HG02973 (cell line): Measurements from ENCODE around the gene FBXL14.
A peak's percentile ranks its signal among the peaks of the same experiment; 100 is the strongest.
"Not testable (repeated sequence)": the region's sequence is repeated elsewhere in the genome, so short reads cannot be mapped to it uniquely, and the experiment has no call there.

Experiments
- ATAC-seq: cut with Tn5 transposase; IDR thresholded peaks from one replicate; pipeline ENCODE4 v1.9.1; 2021; ENCODE audit warnings: moderate library complexity; ENCODE audit not compliant: unreplicated experiment

FBXL14 gene

GRCh38 chr12:1620092-1620491, 25.7 kb upstream of the FBXL14 start:
- no peak for ATAC-seq

DNA sequence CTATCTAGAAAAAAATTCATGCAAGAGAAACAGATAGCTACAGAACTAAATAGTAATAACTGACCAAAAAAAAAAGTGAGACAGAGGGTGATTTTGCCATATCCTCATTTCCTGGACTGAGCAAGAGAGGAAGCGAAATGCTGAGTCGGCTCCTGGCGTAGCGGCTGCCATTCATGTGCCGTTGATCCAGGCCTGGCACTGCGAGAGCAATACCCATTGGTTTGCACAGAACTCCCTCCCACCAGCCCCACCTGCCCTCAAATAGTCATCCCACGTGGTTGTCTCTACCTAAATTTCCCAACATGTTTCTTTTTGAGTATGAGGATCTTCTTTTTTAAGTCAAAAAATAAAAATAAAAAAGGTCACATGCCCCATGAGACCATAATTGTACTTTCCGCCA, 25.2 kb upstream of the FBXL14 start:
- ATAC-seq, result peak; percentile 46

- no peak for ATAC-seq
Measured at GRCh38 chr12:1619159-1619558, 24.8 kb upstream of the FBXL14 start.

- ATAC-seq, result no peak
Measured at GRCh38 chr12:1618489-1618888, 24.1 kb upstream of the FBXL14 start.

DNA sequence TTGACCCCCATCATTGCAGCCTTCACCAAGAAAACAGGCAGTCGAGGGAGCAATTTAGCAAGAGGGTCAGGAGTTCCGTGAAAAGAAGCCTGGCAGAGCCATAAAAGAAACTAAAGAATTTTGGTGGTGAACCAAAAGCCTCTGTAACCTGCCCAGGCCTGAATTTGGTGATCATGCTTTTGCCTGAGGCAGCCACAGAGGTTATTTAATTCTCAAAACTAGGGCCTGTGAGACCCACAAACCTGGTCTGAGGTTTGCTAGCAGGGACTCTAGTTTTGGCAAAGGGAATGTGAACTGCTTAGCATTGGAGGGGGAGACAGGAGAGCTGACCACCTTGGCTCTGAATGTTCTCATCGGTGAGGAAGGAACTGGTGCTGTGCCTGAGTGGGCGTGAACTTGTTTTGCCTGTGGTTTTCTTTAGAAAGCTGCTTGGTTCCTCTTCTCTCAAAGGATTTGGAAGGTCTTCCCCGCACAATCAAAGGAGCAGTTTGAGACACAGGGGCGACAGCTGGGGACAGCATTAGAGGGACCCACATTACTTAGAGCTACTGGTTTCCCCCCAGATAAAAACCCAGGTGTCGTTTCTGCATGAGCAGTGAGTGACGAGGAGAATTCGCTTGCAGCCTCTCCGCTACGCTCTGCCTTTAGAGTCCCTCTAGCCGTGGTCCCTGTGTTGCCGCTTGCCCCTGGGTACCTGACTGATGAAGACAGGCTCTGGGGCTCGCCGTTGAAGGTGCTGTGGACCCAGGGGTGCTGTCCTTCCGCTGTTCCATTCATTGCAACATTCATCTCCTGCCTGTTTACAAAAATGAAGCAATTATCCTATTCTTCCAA, 22.1 kb upstream of the FBXL14 start:
- no peak for ATAC-seq

DNA sequence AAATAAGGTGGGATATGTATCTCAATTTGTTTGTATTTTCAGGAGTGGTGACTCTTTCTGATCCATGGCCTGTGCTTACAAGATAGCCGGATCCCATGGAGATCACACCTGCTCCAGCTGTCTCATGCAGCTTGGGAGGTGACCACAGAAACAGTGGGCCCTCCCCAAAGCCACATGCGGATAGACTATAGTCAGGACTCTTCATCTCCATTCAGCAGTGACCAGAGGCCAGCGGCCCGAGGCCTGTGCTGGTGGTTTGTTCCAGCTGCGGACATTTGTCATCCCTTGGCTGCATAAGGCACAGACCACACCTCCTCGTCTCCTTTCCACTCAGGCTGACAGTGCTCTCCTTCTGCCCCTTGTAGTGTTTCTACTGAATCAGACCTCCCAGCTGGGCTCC, 20.0 kb upstream of the FBXL14 start:
- no peak for ATAC-seq

- ATAC-seq, result no peak
Measured at GRCh38 chr12:1613860-1614259, 19.5 kb upstream of the FBXL14 start.

DNA sequence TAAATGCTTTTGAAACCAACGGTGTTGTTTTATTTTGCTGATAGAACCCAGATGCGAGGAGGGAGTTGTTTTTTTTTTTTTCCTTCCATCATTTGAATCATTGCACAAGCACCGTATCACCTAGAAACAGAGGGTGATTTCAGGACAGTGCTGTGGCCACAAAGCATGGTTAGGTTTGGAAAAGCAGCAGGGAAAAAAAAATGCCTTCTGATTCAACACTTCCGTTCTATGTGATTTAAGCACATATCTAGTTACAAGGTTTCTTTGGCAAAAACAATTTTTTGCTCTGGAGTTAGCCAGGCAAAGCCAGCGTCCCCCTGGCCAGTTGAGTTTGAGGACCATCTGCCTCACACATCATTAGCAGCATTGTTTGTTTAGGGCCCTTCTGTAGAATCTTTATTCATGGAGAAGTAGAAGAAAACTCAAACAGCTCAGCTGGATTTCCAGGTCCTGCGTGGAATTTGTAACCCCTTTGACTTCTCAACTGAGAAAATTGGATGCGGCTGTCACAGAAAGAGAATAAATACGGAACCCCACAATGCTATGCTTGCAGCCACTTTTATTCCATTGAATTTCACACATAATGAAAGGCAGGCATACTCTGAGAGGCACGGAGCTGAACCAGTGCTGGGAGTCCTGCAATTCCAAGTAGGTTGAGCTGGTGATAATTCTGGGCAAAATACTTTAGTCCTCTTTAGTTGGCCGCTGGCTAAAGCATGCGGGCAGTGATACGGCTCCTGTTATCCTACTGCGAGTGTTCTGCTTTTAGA, 17.6 kb upstream of the FBXL14 start:
- no peak for ATAC-seq

DNA sequence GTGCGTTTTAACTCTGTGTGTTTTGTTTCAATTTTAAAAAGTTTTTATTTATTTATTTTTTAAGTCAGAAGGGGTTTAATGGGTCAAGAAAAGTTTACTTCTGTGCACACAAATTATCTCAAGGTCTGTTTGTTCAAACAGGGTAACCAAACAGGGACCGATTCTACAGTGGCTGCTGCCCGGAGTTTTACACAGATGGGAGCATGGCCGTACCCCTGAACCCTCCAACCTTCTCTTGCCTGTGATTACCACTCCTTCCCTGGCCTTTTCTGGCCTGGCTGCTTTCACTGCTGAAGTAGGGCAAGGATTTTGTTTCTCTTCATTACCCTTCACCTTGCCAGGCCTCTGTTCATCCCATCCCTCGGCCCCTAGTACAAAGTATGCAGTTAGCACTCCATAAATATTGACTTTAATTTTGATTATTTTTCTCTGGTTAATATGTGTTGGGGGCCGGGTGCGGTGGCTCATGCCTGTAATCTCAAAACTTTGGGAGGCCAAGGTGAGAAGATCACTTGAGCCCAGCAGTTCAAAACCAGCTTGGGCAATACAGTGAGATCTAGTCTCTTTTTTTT, 15.8 kb upstream of the FBXL14 start:
- ATAC-seq, result no peak

DNA sequence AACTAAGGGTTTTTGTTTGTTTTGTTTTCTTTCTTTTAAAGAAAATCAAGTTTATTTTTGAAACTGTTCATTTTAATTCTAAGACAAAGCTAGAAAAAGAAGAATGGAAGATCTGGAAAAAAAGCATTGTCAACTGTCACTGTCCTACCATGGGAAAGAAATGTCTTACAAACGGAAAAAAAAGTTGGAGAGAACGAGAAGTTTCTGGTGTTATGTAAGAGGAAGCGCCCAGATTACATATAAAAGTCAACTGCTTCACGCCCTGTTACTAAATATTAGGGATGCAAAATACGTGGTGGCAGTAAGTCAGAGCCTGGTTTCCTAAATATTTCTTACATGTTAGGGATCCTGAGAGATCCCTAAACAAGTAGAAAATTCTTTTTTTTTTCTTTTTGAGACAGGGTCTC, 14.3 kb upstream of the FBXL14 start:
- no peak for ATAC-seq

GRCh38 chr12:1607940-1608712, 13.7 kb upstream of the FBXL14 start:
- no peak for ATAC-seq

GRCh38 chr12:1606021-1606622, 11.7 kb upstream of the FBXL14 start:
- peak; percentile 72 for ATAC-seq

- peak; percentile 21 for ATAC-seq
Measured at GRCh38 chr12:1605129-1606020, 11.0 kb upstream of the FBXL14 start.

- no peak for ATAC-seq
Measured at GRCh38 chr12:1604464-1604863, 10.1 kb upstream of the FBXL14 start.

GRCh38 chr12:1603269-1603993, 9.1 kb upstream of the FBXL14 start:
- no peak for ATAC-seq

GRCh38 chr12:1602706-1603105, 8.3 kb upstream of the FBXL14 start:
- not testable (repeated sequence) for ATAC-seq

DNA sequence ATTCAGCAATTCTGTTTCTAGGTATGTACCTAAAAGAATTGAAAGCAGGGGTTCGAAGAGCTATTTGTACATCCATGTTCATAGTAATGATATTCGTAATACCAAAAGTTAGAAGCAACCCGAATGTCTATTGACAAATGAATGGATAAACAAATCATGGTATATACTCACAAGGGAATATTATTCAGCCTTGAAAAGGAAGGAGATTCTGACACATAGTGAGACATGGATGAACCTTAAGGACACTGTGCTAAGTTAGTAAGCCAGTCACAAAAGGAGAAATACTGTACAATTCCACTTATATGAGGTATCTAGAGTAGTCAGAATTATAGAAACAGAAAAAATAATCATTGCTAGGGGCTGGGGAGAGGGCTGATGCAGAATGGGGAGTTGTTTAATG, 4.4 kb upstream of the FBXL14 start:
- no peak for ATAC-seq

DNA sequence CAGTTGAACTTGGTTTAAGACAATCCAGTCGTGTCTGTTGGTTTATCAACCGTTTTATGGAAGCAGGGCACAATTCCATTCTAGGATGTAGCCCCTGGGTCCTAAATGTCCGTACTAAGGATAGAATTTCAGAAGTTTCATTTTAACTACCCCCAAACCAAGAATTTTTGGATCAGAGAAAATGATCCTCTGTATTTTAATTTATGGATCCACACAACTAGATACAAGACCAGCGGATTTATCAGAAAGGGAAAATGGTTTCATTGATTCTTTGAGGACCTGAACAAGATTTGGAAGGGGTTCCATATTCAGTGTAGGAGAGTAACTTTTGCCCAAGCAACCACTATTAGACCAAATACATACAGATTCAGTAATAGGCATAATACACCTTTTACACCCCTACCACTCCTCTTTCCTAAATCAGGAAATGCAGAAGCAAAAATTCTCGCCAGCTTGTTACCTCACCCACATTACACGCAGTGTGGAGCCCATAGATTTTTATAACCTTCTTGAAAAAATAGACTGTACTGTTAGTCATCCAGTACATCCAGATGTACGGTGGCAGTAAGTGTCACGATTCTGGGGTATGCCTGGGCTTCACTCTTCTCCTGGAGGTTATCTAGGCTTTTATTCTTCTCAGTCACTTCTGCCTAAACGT, 1.4 kb upstream of the FBXL14 start:
- no peak for ATAC-seq
